Ovary (tissue), 9 donors: Measurements from ENCODE around the gene NDOR1. TPM values are rescaled to one million over a fixed set of nuclear protein-coding genes. Genes with fewer than 3 reads are reported as not detected.

Source experiments
- DNase-seq, 5 donors: peaks; one replicate each; pipeline ENCODE4 v3.0.0-alpha.2; 2019 to 2020
- H3K27ac ChIP-seq, 2 donors: fragments of 200-600 bp; one replicate each; pipeline versions ENCODE4 v1.5.1 to v1.8.0; 2019 to 2022
- H3K27me3 ChIP-seq: fragments of 200-600 bp; one replicate; pipeline ENCODE4 v1.8.0; 2022
- H3K36me3 ChIP-seq: fragments of 200-600 bp; sonication (generic); one replicate; pipeline ENCODE4 v1.5.1; 2019
- H3K4me1 ChIP-seq: one replicate; pipeline ENCODE4 v1.8.1; 2013; ENCODE audit warnings: mild to moderate bottlenecking, moderate library complexity; ENCODE audit not compliant: insufficient read depth
- H3K4me3 ChIP-seq: fragments of 200-600 bp; sonication (generic); one replicate; pipeline ENCODE4 v1.5.1; 2017
- H3K9me3 ChIP-seq, 2 donors: fragments of 200-600 bp in 1 of 2; sonication (generic) in 1 of 2; one replicate each; pipeline versions ENCODE4 v1.5.1 to v1.8.1; 2013 to 2019; ENCODE audit warnings: mild to moderate bottlenecking in 1 of 2, moderate library complexity in 1 of 2
- CTCF ChIP-seq, 3 donors: fragments of 450-650 bp in 2 of 3; fragments of 200-600 bp in 1 of 3; IDR thresholded peaks; one replicate each; pipeline versions ENCODE4 v1.5.1 to v1.8.0; 2016 to 2022; ENCODE audit warnings: antibody characterized with exemption in 3 of 3, mild to moderate bottlenecking in 1 of 3
- EP300 ChIP-seq: sonication (generic); formaldehyde crosslinking; IDR thresholded peaks from one replicate; pipeline ENCODE4 v1.6.1; 2017; ENCODE audit warnings: antibody characterized with exemption
- POLR2A ChIP-seq: fragments of 450-650 bp; IDR thresholded peaks from one replicate; pipeline ENCODE4 v1.6.1; 2017; ENCODE audit warnings: antibody characterized with exemption, mild to moderate bottlenecking, moderate library complexity
- WGBS, 3 donors: extraction: QIAGEN DNeasy Blood & Tissue Kit in 1 of 3; methylation state at CpG; one replicate each; pipeline versions ENCODE4 v1.1.5 to v1.1.7; 2013 to 2017; 5-methylcytosine and 5-hydroxymethylcytosine counted together
- intact Hi-C, 4 donors: fragments of 100-400 bp; cut with DNase I; formaldehyde crosslinking; loops; one replicate each; pipeline versions ENCODE4 v1.11.0 to v1.15.1; 2022 to 2023
- polyA plus RNA-seq, 2 donors: library from polyadenylated mRNA; stranded (reverse); fragments of 200-250 nt in 1 of 2; fragments of 350-450 nt in 1 of 2; fragmentation: Illumina TruSeq in 1 of 2; extraction: RNeasy Lipid Tissue Mini Kit (QIAGEN cat#74804) in 1 of 2; gene quantifications; one replicate each; pipeline ENCODE4 v1.2.3, GENCODE V29; 2013 to 2014
- total RNA-seq, 7 donors: library from RNA; depleted of rRNA in 2 of 7; stranded (reverse); fragments of >200 nt in 2 of 7; fragmentation: NEBNext Ultra II Directional in 3 of 7; extraction: Animal tissue kit (Norgen Biotek cat#: 25700) in 3 of 7; gene quantifications; one replicate each; pipeline versions ENCODE4 v1.1.0 to v1.2.4, GENCODE V29; 2016 to 2023
- donor health status: DM: no; HTN: no; CAD: no; lungs with moderate emphysema.
- donor health status: DM: no; HTN: no; CAD: no.
- donor health status: Bipolar disorder and iron deficiency.
- donor health status: DM: yes; HTN: yes; CAD: no.
- donor health status: DM: no; HTN: no; CAD: no.
- donor health status: DM: yes; HTN: yes; CAD: no.

Gene NDOR1
- total and polyA plus RNA-seq, 9 donors, result 1.1 to 15.2 (median 9.0) TPM

- no peak for DNase-seq
- Histone ChIP-seq H3K4me1 (peaks cover 9% of the 10 kb centered on the region), H3K36me3 (no peaks in the 10 kb centered on the region), H3K9me3 (no peaks in the 10 kb centered on the region), H3K27me3 (no peaks in the 10 kb centered on the region), H3K27ac (no peak overlapping the region), H3K4me3 (no peak overlapping the region)
- intact Hi-C loops, result no loop called here
- TF ChIP-seq EP300 (no peak), POLR2A (no peak), CTCF (IDR thresholded peaks at IDR 0.05) (no peak)
- 78 to 83% (median 79%) methylated on average over 14 of the region's 14 CpGs for WGBS, 3 donors
Measured at GRCh38 chr9:137193771-137194170, 11.7 kb upstream of the NDOR1 start.

- H3K4me3 ChIP-seq, result no peak overlapping the region
- H3K27me3 ChIP-seq, result no peaks in the 10 kb centered on the region
- DNase-seq, result no peak
- H3K36me3 ChIP-seq, result no peaks in the 10 kb centered on the region
- intact Hi-C loops, result no loop called here
- TF ChIP-seq POLR2A (no peak), EP300 (no peak), CTCF (IDR thresholded peaks at IDR 0.05) (no peak)
- H3K9me3 ChIP-seq, result no peaks in the 10 kb centered on the region
- H3K4me1 ChIP-seq, result peaks cover 13% of the 10 kb centered on the region
- WGBS, 3 donors, result 65 to 67% (median 66%) methylated on average over 14 to 16 of the region's 16 CpGs
- H3K27ac ChIP-seq, result no peak overlapping the region
Measured at GRCh38 chr9:137194388-137194787, 11.1 kb upstream of the NDOR1 start.

GRCh38 chr9:137194909-137195308 is 10.6 kb upstream of the NDOR1 start:
- H3K36me3 ChIP-seq, result no peaks in the 10 kb centered on the region
- TF ChIP-seq CTCF (IDR thresholded peaks at IDR 0.05) (no peak), EP300 (no peak), POLR2A (no peak)
- no peak overlapping the region for H3K27ac ChIP-seq
- H3K4me1 ChIP-seq, result peaks cover 11% of the 10 kb centered on the region
- no peak for DNase-seq
- intact Hi-C loops, result no loop called here
- no peaks in the 10 kb centered on the region for H3K9me3 ChIP-seq
- 77 to 81% (median 80%) methylated on average over 10 of the region's 10 CpGs for WGBS, 3 donors
- no peaks in the 10 kb centered on the region for H3K27me3 ChIP-seq
- no peak overlapping the region for H3K4me3 ChIP-seq

- intact Hi-C loops, result no loop called here
Measured at GRCh38 chr9:137195525-137196220, 9.8 kb upstream of the NDOR1 start.

More at GRCh38 chr9:137195525-137196220, 9.8 kb upstream of the NDOR1 start:
- TF ChIP-seq EP300 (no peak), POLR2A (no peak), CTCF (IDR thresholded peaks at IDR 0.05) (no peak)
- H3K36me3 ChIP-seq, result no peaks in the 10 kb centered on the region
- H3K27ac ChIP-seq, result no peak overlapping the region
- DNase-seq, result no peak
- WGBS, 3 donors, result 83 to 87% (median 85%) methylated on average over 20 to 21 of the region's 21 CpGs
- H3K27me3 ChIP-seq, result no peaks in the 10 kb centered on the region
- no peak overlapping the region for H3K4me3 ChIP-seq
- H3K9me3 ChIP-seq, result no peaks in the 10 kb centered on the region
- peaks cover 9% of the 10 kb centered on the region for H3K4me1 ChIP-seq
